GM21515 (cell line): Measurements from ENCODE around the gene NUAK1.

Source experiments
- ATAC-seq: cut with Tn5 transposase; IDR thresholded peaks from one replicate; pipeline ENCODE4 v1.9.1; 2021; ENCODE audit not compliant: unreplicated experiment

Gene NUAK1

GRCh38 chr12:106138633-106139421 lies at the start of gene NUAK1:
Gene NUAK1 (minus strand): TSS chr12:106138954. CDS start chr12:106138653, 301 bp downstream.
- ATAC-seq: no peak

GRCh38 chr12:106188256-106188655 lies 49.5 kb upstream of the NUAK1 start:
- no peak for ATAC-seq

- ATAC-seq: no peak
Measured at GRCh38 chr12:106187842-106188241, 49.1 kb upstream of the NUAK1 start.

- ATAC-seq: no peak
Measured at GRCh38 chr12:106187155-106187789, 48.5 kb upstream of the NUAK1 start.

- ATAC-seq: no peak
Measured at GRCh38 chr12:106183735-106184134, 45.0 kb upstream of the NUAK1 start.

GRCh38 chr12:106181401-106182114 lies 42.8 kb upstream of the NUAK1 start:
- ATAC-seq: no peak

- no peak for ATAC-seq
Measured at GRCh38 chr12:106179086-106179485, 40.3 kb upstream of the NUAK1 start.

GRCh38 chr12:106178562-106178961 lies 39.8 kb upstream of the NUAK1 start:
- no peak for ATAC-seq

GRCh38 chr12:106176560-106176959 lies 37.8 kb upstream of the NUAK1 start:
- ATAC-seq: no peak

- ATAC-seq: no peak
Measured at GRCh38 chr12:106174876-106175275, 36.1 kb upstream of the NUAK1 start.

- ATAC-seq: no peak
Measured at GRCh38 chr12:106173442-106173841, 34.7 kb upstream of the NUAK1 start.

GRCh38 chr12:106171117-106171750 lies 32.5 kb upstream of the NUAK1 start:
- ATAC-seq: no peak

- ATAC-seq: no peak
Measured at GRCh38 chr12:106170285-106170684, 31.5 kb upstream of the NUAK1 start.

GRCh38 chr12:106163712-106164111 lies 25.0 kb upstream of the NUAK1 start:
- ATAC-seq: no peak

- ATAC-seq: no peak
Measured at GRCh38 chr12:106161491-106161890, 22.7 kb upstream of the NUAK1 start.

- no peak for ATAC-seq
Measured at GRCh38 chr12:106160915-106161314, 22.2 kb upstream of the NUAK1 start.

- no peak for ATAC-seq
Measured at GRCh38 chr12:106157802-106158201, 19.0 kb upstream of the NUAK1 start.

- no peak for ATAC-seq
Measured at GRCh38 chr12:106154751-106155273, 16.1 kb upstream of the NUAK1 start.

- ATAC-seq: no peak
Measured at GRCh38 chr12:106152334-106152733, 13.6 kb upstream of the NUAK1 start.

GRCh38 chr12:106150555-106150954 lies 11.8 kb upstream of the NUAK1 start:
- no peak for ATAC-seq

GRCh38 chr12:106149096-106149784 lies 10.5 kb upstream of the NUAK1 start:
- ATAC-seq: no peak
